ENCODE measurements around the gene FCRL1.

FCRL1 gene

GRCh38 chr1:157856538-157856937 lies 36.6 kb upstream of the FCRL1 start (continued):
- TF ChIP-seq POU6F1 (CRISPR knock-in tag; IDR thresholded peaks at IDR 0.05; ENCODE audit: borderline replicate concordance, low read depth), result no peak

- ATAC-seq, result no peak
- TF ChIP-seq GLIS3 (CRISPR knock-in tag; IDR thresholded peaks at IDR 0.05) (no peak), PPARA (CRISPR knock-in tag; IDR thresholded peaks at IDR 0.05; ENCODE audit: borderline replicate concordance) (no peak), ESRRG (CRISPR knock-in tag; IDR thresholded peaks at IDR 0.05) (no peak), TOX (CRISPR knock-in tag; IDR thresholded peaks at IDR 0.05; ENCODE audit: borderline replicate concordance) (no peak), SNAI2 (CRISPR knock-in tag; IDR thresholded peaks at IDR 0.05) (no peak), OSR1 (CRISPR knock-in tag; IDR thresholded peaks at IDR 0.05) (no peak), ZNF565 (CRISPR knock-in tag; conservative IDR thresholded peaks at IDR 0.05; ENCODE audit: low read depth) (no peak), ZNF8 (CRISPR knock-in tag; IDR thresholded peaks at IDR 0.05) (no peak), ZFP30 (CRISPR knock-in tag; IDR thresholded peaks at IDR 0.05) (no peak), ARNTL (CRISPR knock-in tag; IDR thresholded peaks at IDR 0.05; ENCODE audit: borderline replicate concordance, low read depth) (no peak)
Measured at GRCh38 chr1:157852476-157852875, 32.6 kb upstream of the FCRL1 start.

GRCh38 chr1:157849229-157849875 lies 29.4 kb upstream of the FCRL1 start:
- TF ChIP-seq CREB5 (CRISPR knock-in tag; IDR thresholded peaks at IDR 0.05; ENCODE audit: low read depth), result no peak
- ATAC-seq, result no peak

- no peak for ATAC-seq
Measured at GRCh38 chr1:157844089-157844830, 24.3 kb upstream of the FCRL1 start.

More at GRCh38 chr1:157844089-157844830, 24.3 kb upstream of the FCRL1 start:
- no peak for TF ChIP-seq SNAI2 (CRISPR knock-in tag; IDR thresholded peaks at IDR 0.05)
- no peak for TF ChIP-seq ZNF565 (CRISPR knock-in tag; conservative IDR thresholded peaks at IDR 0.05; ENCODE audit: low read depth)
- no peak for TF ChIP-seq ZC3H10 (CRISPR knock-in tag; IDR thresholded peaks at IDR 0.05)
- no peak for TF ChIP-seq OSR1 (CRISPR knock-in tag; IDR thresholded peaks at IDR 0.05)
- no peak for TF ChIP-seq GLIS3 (CRISPR knock-in tag; IDR thresholded peaks at IDR 0.05)
- no peak for TF ChIP-seq TOX (CRISPR knock-in tag; IDR thresholded peaks at IDR 0.05; ENCODE audit: borderline replicate concordance)
- TF ChIP-seq ZFP30 (CRISPR knock-in tag; IDR thresholded peaks at IDR 0.05), result no peak
- TF ChIP-seq TSHZ2 (CRISPR knock-in tag; IDR thresholded peaks at IDR 0.05), result no peak
- TF ChIP-seq ARNTL (CRISPR knock-in tag; IDR thresholded peaks at IDR 0.05; ENCODE audit: borderline replicate concordance, low read depth), result no peak
- TF ChIP-seq TCF4 (CRISPR knock-in tag; IDR thresholded peaks at IDR 0.05; ENCODE audit: borderline replicate concordance), result no peak
- TF ChIP-seq ZNF70 (CRISPR knock-in tag; IDR thresholded peaks at IDR 0.05), result no peak
- TF ChIP-seq CREB5 (CRISPR knock-in tag; IDR thresholded peaks at IDR 0.05; ENCODE audit: low read depth), result no peak
- no peak for TF ChIP-seq RARB (CRISPR knock-in tag; IDR thresholded peaks at IDR 0.05)
- TF ChIP-seq ZNF8 (CRISPR knock-in tag; IDR thresholded peaks at IDR 0.05), result no peak
- TF ChIP-seq POU6F1 (CRISPR knock-in tag; IDR thresholded peaks at IDR 0.05; ENCODE audit: borderline replicate concordance, low read depth), result no peak

All from SK-N-SH treated with all-trans-retinoic acid at 6 μM for 48 hours (cell line).